Kasumi-1 (cell line): ENCODE measurements around the gene POU4F3.

Source experiments
- DNase-seq, 2 experiments: peaks; one replicate each; lab custom pipeline; 2025; lab: John Stamatoyannopoulos, UW

POU4F3 gene

DNA sequence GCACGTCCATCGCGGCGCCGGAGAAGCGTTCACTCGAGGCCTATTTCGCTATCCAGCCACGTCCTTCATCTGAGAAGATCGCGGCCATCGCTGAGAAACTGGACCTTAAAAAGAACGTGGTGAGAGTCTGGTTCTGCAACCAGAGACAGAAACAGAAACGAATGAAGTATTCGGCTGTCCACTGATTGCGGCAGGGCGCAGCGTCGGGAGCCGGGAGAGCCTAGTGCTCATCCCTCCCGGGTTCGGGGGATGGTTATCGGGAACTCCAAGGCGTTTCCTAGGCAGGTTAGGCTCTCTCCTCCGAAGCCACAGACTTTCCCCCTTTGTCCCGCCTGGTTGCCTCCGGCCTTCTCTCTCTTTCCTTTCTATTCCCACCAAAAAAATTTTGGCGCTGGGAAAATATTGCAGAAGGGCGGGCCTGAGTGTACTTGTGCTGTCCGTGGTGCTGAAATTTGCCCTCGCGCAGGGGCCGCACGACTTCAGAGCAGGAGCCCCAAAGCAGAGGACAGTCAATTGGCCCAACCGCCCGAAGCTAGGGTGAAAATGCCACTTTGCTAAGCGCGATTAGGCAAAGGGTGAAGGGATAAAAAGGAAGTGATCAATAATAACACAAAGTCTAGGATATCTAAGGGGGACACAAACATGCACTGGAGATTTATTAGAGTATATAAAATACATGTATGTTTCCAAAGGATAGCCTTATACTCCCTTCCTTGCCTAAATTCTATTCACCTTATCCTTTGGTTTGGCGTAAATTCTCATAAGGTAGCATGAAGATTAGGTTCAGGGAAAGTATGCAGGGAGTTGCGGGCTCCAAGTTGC lies 1.8 kb downstream of the POU4F3 start:
- DNase-seq: peak; percentile 44 to 58

DNA sequence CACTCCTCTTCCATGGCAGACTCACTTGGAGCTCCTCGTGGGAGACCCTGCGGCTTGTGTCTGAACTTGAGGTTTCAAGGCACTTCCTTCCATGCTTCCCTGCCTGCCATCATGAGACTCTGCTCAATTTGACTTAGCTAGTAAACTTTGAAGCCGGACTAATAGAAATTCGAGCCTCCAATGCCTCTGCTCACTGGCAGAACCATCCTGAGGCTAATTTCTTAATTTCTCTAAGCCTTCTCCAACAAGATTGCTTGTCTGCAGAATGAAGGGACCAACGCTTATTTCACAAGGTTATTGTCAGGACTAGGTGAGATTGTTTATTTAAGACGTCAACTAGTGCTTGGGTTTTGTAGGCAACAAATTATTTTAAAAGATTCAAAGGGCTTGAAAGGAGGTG lies 3.2 kb downstream of the POU4F3 start:
- no peak for DNase-seq

GRCh38 chr5:146342519-146342881 lies 3.9 kb downstream of the POU4F3 start:
- no peak for DNase-seq

- DNase-seq: no peak
These were observed 4.5 kb downstream of the POU4F3 start for GRCh38 chr5:146342882-146343865.

DNA sequence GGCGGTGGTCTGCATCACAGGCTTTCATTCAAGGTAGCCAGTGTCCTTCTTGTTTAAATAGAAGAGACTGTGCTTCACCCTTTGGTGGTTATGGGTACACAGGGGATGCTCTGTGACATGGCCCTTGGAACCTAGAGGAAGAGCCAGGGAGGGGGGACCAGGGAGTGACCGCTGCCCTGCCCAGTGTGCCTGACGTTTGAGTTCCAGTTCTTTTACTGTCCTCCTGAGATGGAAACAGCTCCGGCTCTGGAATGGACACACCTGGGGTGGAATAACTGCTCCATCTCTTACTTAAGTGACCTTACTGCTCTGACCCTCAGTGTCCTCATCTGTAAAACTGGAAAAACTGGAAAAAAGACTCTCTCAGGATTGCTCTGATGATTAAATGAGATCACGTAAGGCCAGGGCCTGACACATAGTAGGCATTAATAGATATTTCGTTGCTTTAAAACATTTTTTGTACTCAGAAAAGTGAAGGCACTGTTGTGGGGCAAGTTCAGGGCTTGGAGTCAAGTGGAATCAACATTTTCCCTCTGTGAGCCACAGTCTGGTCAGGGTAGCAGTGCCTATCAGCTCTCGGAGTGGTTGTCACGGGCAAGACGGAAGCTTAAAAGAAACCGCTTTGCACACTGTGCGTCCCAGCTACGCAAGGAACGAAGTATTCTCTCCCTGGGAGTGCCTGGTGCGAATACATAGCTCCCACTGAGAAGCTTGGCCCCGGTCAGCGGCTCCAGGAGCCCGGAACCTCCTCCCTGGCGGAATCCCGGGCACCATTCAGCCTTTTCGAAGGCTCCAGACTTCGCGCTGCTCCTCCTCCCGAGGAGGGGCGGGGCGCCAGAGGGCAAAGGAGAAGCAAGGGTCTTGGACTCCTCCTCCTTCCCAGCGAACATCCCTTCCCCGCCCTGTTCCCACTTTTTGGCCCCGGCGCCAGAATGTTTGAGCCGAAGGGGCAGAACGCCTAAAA lies 5.8 kb downstream of the POU4F3 start:
- no peak for DNase-seq

- no peak for DNase-seq
These were observed 6.6 kb downstream of the POU4F3 start for GRCh38 chr5:146345240-146345577.

DNA sequence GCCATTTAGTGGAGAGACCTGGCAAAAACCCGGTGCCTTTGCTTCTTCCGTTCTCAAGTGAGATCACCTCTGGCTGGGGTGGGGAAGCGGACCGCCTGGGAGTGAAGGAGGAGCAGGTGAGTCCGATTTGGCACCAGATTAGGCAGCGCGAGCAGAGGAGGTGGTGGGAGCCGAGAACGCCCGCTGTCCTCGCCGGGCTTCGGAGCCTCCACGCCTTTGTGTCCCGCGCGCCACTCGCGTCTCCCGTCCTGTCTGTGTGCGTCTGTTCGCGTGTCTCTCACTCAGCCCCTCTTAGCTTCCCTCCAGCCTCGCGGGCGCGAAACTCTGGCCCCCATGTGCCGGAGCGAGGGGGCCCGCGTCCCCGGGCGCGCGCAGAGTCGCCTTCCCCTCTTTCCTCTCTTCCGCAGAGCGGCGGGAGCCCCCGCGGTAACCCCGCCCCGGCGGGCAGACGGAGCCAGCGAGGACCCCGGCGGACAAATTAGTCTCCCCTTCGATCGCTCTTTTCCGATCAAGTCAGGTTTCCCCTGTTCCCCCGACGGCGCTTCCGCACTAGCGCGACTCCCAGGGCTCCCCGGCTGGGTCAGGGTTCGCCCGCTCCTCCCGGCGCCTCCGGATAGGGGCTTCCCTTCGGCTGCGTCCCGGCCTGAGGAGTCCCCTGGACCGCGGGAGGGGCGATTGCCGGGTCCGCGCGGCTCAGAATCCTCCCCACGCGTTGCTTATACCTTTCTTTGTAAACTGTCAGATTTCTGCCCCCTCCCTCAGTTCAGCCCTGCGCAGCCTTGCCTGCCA lies 7.1 kb downstream of the POU4F3 start:
- no peak for DNase-seq

DNA sequence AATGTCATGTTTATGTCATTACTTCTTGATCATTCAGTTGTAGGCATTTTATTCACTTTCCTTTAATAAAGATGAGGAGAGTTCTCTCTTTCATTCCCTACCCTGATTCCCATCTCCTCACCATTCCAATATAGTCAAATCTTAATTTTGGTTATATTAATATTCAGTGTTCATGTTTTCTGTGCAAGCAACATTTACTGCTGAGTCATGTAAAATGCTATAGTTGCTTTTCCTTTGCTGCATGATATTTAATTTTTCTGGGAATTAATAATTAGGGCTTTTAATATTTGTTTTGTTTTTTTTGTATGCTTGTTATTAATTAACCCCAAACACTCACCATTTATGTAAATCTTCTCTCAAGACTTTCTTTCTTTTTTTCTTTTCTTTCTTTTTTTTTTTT lies 18.5 kb downstream of the POU4F3 start:
- DNase-seq: no peak

GRCh38 chr5:146359836-146360235 lies 21.2 kb downstream of the POU4F3 start:
- no peak for DNase-seq

GRCh38 chr5:146363161-146363874 lies 24.7 kb downstream of the POU4F3 start:
- DNase-seq: peak; percentile 62 to 76

- DNase-seq: no peak
These were observed 27.0 kb downstream of the POU4F3 start for GRCh38 chr5:146365618-146366017.

GRCh38 chr5:146366904-146367303 lies 28.3 kb downstream of the POU4F3 start:
- DNase-seq: no peak

- DNase-seq: no peak
These were observed 29.5 kb downstream of the POU4F3 start for GRCh38 chr5:146368137-146368536.

- no peak for DNase-seq
These were observed 31.1 kb downstream of the POU4F3 start for GRCh38 chr5:146369691-146370090.

- no peak for DNase-seq
These were observed 38.2 kb downstream of the POU4F3 start for GRCh38 chr5:146376821-146377220.

DNA sequence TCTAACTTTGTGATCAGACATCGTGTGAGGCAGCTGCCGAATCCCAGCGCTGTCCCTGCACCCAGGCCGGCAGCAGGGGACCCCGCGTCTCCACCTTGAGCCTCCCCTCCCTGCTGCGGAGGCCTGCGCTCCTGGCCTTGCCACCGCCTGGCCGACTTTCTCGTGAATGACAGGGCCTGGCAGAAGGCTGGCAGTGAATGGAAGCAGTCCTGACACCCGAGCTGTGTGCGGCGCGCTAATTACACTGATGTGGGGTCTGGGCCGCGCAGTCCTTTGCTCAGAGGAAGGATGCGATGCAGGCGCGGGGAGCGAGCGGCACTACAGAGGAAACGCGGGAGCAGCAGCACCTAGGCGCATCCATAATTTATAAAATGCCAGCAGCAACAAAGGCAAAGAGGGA lies 40.3 kb downstream of the POU4F3 start:
- DNase-seq: no peak

DNA sequence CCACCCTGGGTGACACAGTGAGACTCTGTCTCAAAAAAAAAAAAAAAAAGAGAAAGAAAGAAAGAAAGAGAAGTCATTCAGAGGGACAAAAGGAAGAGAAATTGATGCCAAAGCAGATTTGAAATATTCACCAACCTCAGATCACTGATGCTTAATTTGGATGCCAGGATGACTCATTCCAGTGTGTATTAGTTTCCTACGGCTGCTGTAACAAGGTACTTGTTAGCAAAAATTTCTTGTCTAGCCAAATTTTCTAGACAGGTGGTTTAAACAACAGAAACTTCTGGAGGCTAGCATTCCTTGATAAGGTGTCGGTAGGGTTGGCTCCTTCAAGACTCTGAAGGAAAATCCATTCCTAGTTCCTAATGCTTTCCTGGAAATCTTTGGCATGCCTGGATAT lies 42.1 kb downstream of the POU4F3 start:
- no peak for DNase-seq

DNA sequence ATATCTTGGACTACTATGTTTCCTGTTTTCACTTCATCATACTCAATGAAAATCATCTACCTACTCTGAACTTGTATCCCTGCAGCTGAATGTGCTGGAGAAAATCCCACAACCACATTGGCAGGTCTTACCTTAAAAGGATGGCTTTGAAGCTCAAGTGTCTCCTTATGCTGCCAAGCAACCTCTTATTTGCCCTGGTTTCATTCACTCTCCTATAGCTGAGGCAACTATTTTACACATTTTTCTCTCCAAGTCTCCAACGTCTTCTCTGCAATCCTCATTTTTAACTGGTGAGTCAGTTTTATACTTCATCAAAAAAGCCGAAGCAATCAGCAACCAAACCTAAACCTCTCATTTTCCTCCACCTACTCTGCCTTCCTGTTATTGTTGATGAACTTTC lies 49.7 kb downstream of the POU4F3 start:
- no peak for DNase-seq

DNA sequence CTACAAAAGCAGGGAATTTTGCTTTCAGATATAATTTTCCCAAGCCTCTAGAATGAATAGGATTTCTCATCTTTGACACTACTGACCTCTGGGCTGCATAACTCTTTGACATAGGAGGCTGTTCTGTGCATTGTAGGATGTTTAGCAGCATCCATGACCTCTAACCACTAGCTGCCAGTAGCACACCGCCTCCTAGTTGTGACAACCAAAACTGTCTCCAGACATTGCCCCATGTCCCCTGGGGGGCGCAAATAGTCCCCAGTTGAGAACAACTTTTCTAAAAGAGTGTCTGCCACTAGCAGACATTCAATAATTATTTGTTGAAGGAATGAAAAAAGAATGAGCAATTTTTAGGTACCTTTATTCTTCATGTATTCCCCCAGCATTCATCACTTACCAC lies 51.8 kb downstream of the POU4F3 start:
- peak; percentile 16 to 59 for DNase-seq
